Measurements from ENCODE around the gene JUNB. TPM values are rescaled to one million over a fixed set of nuclear protein-coding genes. Genes with fewer than 3 reads are reported as not detected.
"Not testable (repeated sequence)": the region's sequence is repeated elsewhere in the genome, so short reads cannot be mapped to it uniquely, and the experiment has no call there.

JUNB gene
- total RNA-seq, 1 experiment from 2014 or later = 125 TPM

GRCh38 chr19:12806242-12807081 lies 15.2 kb downstream of the JUNB start, which contains the start of gene RNASEH2A:
TSS of gene RNASEH2A (plus strand) at chr19:12806584. CDS start at chr19:12806674, 90 bp downstream.
- H3K27ac Mint-ChIP-seq (ENCODE audit: low read depth, unreplicated experiment) = peak within 1 kb of the TSS; percentile 83
- TSS peak; percentile 57 for BruUV-seq (replicated peaks)
- H3K4me1 Mint-ChIP-seq (ENCODE audit: insufficient read depth, unreplicated experiment) = peaks cover 15% of the 10 kb centered on the region
- H3K36me3 Mint-ChIP-seq (ENCODE audit: insufficient read depth, unreplicated experiment) = peaks cover 6% of the 10 kb centered on the region
- no peaks in the 10 kb centered on the region for H3K9me3 Mint-ChIP-seq (ENCODE audit: unreplicated experiment)
- no peaks in the 10 kb centered on the region for H3K27me3 Mint-ChIP-seq (ENCODE audit: insufficient read depth, unreplicated experiment)
- no peak for TF ChIP-seq CTCF (IDR thresholded peaks at IDR 0.05; ENCODE audit: unreplicated experiment)
- POLR2A ChIA-PET = interaction anchor here (0.6 to 1.7 kb wide), 12 partner anchors 10 to 1480 kb away, joined by 3 to 10 read pairs (median 5); partner anchors contain the start of genes DNASE2, GCDH, JUNB and ZNF490
- DNase-seq (ENCODE audit: unreplicated experiment) = peak; percentile 89
- intact Hi-C loops (cut with micrococcal nuclease) = no loop called here
- H3K4me3 Mint-ChIP-seq (ENCODE audit: unreplicated experiment) = peak within 1 kb of the TSS; percentile 94
- CTCF ChIA-PET = interaction anchor here (0.9 to 1.8 kb wide), 3 partner anchors 10 to 46 kb away, joined by 4 to 7 read pairs (median 4); no protein-coding TSS in a partner anchor

GRCh38 chr19:12815088-12815487 lies 23.8 kb downstream of the JUNB start:
- no peak for DNase-seq (ENCODE audit: unreplicated experiment)
- peaks cover 26% of the 10 kb centered on the region for H3K36me3 Mint-ChIP-seq (ENCODE audit: insufficient read depth, unreplicated experiment)
- no peaks in the 10 kb centered on the region for H3K4me1 Mint-ChIP-seq (ENCODE audit: insufficient read depth, unreplicated experiment)
- no peaks in the 10 kb centered on the region for H3K9me3 Mint-ChIP-seq (ENCODE audit: unreplicated experiment)
- H3K4me3 Mint-ChIP-seq (ENCODE audit: unreplicated experiment) = no peak overlapping the region
- H3K27me3 Mint-ChIP-seq (ENCODE audit: insufficient read depth, unreplicated experiment) = no peaks in the 10 kb centered on the region
- BruUV-seq (replicated peaks) = no TSS peak
- no peak for TF ChIP-seq CTCF (IDR thresholded peaks at IDR 0.05; ENCODE audit: unreplicated experiment)
- ChIA-PET POLR2A (no interaction called here), CTCF (interaction anchor here (1.0 to 1.7 kb wide), 3 partner anchors 24 to 49 kb away, joined by 5 to 6 read pairs (median 6); no protein-coding TSS in a partner anchor)
- no peak overlapping the region for H3K27ac Mint-ChIP-seq (ENCODE audit: low read depth, unreplicated experiment)
- intact Hi-C loops (cut with micrococcal nuclease) = no loop called here

- peaks cover 26% of the 10 kb centered on the region for H3K36me3 Mint-ChIP-seq (ENCODE audit: insufficient read depth, unreplicated experiment)
- POLR2A ChIA-PET = interaction anchor here (0.6 kb wide), 3 partner anchors 14 to 34 kb away, joined by 3 read pairs; partner anchors contain the start of gene JUNB
- H3K27ac Mint-ChIP-seq (ENCODE audit: low read depth, unreplicated experiment); H3K4me1 Mint-ChIP-seq (ENCODE audit: insufficient read depth, unreplicated experiment); DNase-seq (ENCODE audit: unreplicated experiment); BruUV-seq (replicated peaks); H3K9me3 Mint-ChIP-seq (ENCODE audit: unreplicated experiment); intact Hi-C loops (cut with micrococcal nuclease); H3K4me3 Mint-ChIP-seq (ENCODE audit: unreplicated experiment); H3K27me3 Mint-ChIP-seq (ENCODE audit: insufficient read depth, unreplicated experiment): not testable (repeated sequence)
- CTCF ChIA-PET = interaction anchor here (0.6 to 1.8 kb wide), 4 partner anchors 30 to 64 kb away, joined by 3 to 6 read pairs (median 4); no protein-coding TSS in a partner anchor
Measured at GRCh38 chr19:12817188-12817587, 25.9 kb downstream of the JUNB start.

- DNase-seq (ENCODE audit: unreplicated experiment); H3K4me3 Mint-ChIP-seq (ENCODE audit: unreplicated experiment); BruUV-seq (replicated peaks); H3K27me3 Mint-ChIP-seq (ENCODE audit: insufficient read depth, unreplicated experiment); H3K27ac Mint-ChIP-seq (ENCODE audit: low read depth, unreplicated experiment); H3K9me3 Mint-ChIP-seq (ENCODE audit: unreplicated experiment); intact Hi-C loops (cut with micrococcal nuclease); POLR2A ChIA-PET; H3K4me1 Mint-ChIP-seq (ENCODE audit: insufficient read depth, unreplicated experiment): not testable (repeated sequence)
- CTCF ChIA-PET = interaction anchor here (0.6 to 0.9 kb wide), 2 partner anchors 41 to 321 kb away, joined by 3 to 6 read pairs; no protein-coding TSS in a partner anchor
- peaks cover 24% of the 10 kb centered on the region for H3K36me3 Mint-ChIP-seq (ENCODE audit: insufficient read depth, unreplicated experiment)
Measured at GRCh38 chr19:12817810-12818209, 26.5 kb downstream of the JUNB start.

- intact Hi-C loops (cut with micrococcal nuclease) = no loop called here
- ChIA-PET POLR2A (no interaction called here), CTCF (interaction anchor here (0.6 to 0.7 kb wide), 2 partner anchors 10 to 88 kb away, joined by 3 to 4 read pairs; no protein-coding TSS in a partner anchor)
- Mint-ChIP-seq H3K27ac (ENCODE audit: low read depth, unreplicated experiment) (no peak overlapping the region), H3K27me3 (ENCODE audit: insufficient read depth, unreplicated experiment) (no peaks in the 10 kb centered on the region), H3K4me1 (ENCODE audit: insufficient read depth, unreplicated experiment) (no peaks in the 10 kb centered on the region), H3K36me3 (ENCODE audit: insufficient read depth, unreplicated experiment) (no peaks in the 10 kb centered on the region), H3K9me3 (ENCODE audit: unreplicated experiment) (peaks cover 8% of the 10 kb centered on the region), H3K4me3 (ENCODE audit: unreplicated experiment) (no peak overlapping the region)
- TF ChIP-seq CTCF (IDR thresholded peaks at IDR 0.05; ENCODE audit: unreplicated experiment) = no peak
- no TSS peak for BruUV-seq (replicated peaks)
- DNase-seq (ENCODE audit: unreplicated experiment) = no peak
Measured at GRCh38 chr19:12821761-12822160, 30.5 kb downstream of the JUNB start.

All from MCF 10A (cell line).